Ovary (tissue), 3 donors: ENCODE measurements around the gene LYSET.

ENCODE experiments used
- POLR2A ChIP-seq: fragments of 450-650 bp; IDR thresholded peaks from one replicate; pipeline ENCODE4 v1.6.1; 2017; ENCODE audit warnings: antibody characterized with exemption, mild to moderate bottlenecking, moderate library complexity
- TF ChIP-seq, protein P1 (sequence below), 3 donors: fragments of 450-650 bp in 2 of 3; fragments of 200-600 bp in 1 of 3; IDR thresholded peaks; one replicate each; pipeline versions ENCODE4 v1.5.1 to v1.8.0; 2016 to 2022; ENCODE audit warnings: antibody characterized with exemption in 3 of 3, mild to moderate bottlenecking in 1 of 3
- donor health status: DM: no; HTN: no; CAD: no.

DNA sequence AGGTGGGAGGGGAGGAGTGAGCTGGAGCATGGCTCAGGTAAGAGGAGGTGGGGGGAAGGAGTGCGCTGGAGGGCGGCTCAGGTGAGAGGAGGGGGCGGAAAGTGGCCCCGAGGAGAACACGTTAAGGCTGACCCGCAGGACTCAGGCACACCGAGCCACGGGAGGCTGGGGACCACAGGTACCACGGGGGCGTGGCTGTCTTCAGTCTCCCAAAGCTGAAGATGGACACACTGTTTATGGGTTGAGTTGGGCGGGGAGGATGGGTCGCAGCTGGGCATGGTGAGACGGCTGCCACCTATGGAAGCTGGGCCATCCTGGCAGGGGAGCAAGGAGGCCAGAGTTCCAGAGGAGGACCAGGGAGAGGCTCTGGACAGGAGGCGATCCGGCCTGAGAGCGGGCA is 45.4 kb downstream of the LYSET start:
- TF ChIP-seq, protein P1, sequence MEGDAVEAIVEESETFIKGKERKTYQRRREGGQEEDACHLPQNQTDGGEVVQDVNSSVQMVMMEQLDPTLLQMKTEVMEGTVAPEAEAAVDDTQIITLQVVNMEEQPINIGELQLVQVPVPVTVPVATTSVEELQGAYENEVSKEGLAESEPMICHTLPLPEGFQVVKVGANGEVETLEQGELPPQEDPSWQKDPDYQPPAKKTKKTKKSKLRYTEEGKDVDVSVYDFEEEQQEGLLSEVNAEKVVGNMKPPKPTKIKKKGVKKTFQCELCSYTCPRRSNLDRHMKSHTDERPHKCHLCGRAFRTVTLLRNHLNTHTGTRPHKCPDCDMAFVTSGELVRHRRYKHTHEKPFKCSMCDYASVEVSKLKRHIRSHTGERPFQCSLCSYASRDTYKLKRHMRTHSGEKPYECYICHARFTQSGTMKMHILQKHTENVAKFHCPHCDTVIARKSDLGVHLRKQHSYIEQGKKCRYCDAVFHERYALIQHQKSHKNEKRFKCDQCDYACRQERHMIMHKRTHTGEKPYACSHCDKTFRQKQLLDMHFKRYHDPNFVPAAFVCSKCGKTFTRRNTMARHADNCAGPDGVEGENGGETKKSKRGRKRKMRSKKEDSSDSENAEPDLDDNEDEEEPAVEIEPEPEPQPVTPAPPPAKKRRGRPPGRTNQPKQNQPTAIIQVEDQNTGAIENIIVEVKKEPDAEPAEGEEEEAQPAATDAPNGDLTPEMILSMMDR (IDR thresholded peaks at IDR 0.05): no peak
- TF ChIP-seq POLR2A: no peak
